ENCODE data around the gene CACHD1.
"Not testable (repeated sequence)": the region's sequence is repeated elsewhere in the genome, so short reads cannot be mapped to it uniquely, and the experiment has no call there.

Gene CACHD1

GRCh38 chr1:64721576-64722145 lies 251.7 kb downstream of the CACHD1 start:
- Histone ChIP-seq H3K27ac (ENCODE audit: insufficient read depth in 1 of 2, low read depth in 1 of 2, low read length in 2 of 2, poor library complexity in 1 of 2, severe bottlenecking in 2 of 2) (no peak overlapping the region), H3K4me1 (ENCODE audit: control extremely low read depth in 1 of 4, control insufficient read depth in 4 of 4, insufficient read depth in 4 of 4, low read length in 3 of 4) (no peaks in the 10 kb centered on the region), H3K4me3 (ENCODE audit: control insufficient read depth in 1 of 7, extremely low read depth in 1 of 7, insufficient read depth in 4 of 7, low read depth in 2 of 7, low read length in 6 of 7) (no peak overlapping the region), H3K9me3 (ENCODE audit: control extremely low read depth in 1 of 5, control insufficient read depth in 4 of 5, insufficient read depth in 2 of 5, low read depth in 1 of 5, low read length in 4 of 5) (peaks cover 0 to 5% (median 1%) of the 10 kb centered on the region in 5 experiments), H3K27me3 (replicated peaks in 2 of 5; ENCODE audit: control insufficient read depth in 4 of 5, insufficient read depth in 5 of 5, low read length in 4 of 5) (no peaks in the 10 kb centered on the region), H3K36me3 (ENCODE audit: control insufficient read depth in 4 of 4, insufficient read depth in 4 of 4, low read length in 3 of 4) (no peaks in the 10 kb centered on the region)
- no peak for DNase-seq
- WGBS (ENCODE audit: insufficient coverage), result 100% methylated on average over 1 of the region's 2 CpGs
- CTCF ChIA-PET, result interaction anchor here (1.2 kb wide), 1 partner anchor 8 kb away, joined by 3 read pairs; no protein-coding TSS in a partner anchor
- POLR2A ChIA-PET, result no interaction called here

- ChIA-PET POLR2A (interaction anchor here (0.6 kb wide), 2 partner anchors 9 to 1177 kb away, joined by 3 read pairs; no protein-coding TSS in a partner anchor), CTCF (interaction anchor here (0.9 to 1.2 kb wide), 2 partner anchors 9 to 15 kb away, joined by 3 to 4 read pairs; no protein-coding TSS in a partner anchor)
- no peaks in the 10 kb centered on the region for H3K4me1 ChIP-seq (ENCODE audit: control extremely low read depth in 1 of 4, control insufficient read depth in 4 of 4, insufficient read depth in 4 of 4, low read length in 3 of 4)
- H3K27me3 ChIP-seq (replicated peaks in 2 of 5; ENCODE audit: control insufficient read depth in 4 of 5, insufficient read depth in 5 of 5, low read length in 4 of 5), result no peaks in the 10 kb centered on the region
- WGBS (ENCODE audit: insufficient coverage), result 100% methylated on average over 1 of the region's 1 CpG
- no peaks in the 10 kb centered on the region for H3K9me3 ChIP-seq (ENCODE audit: control extremely low read depth in 1 of 5, control insufficient read depth in 4 of 5, insufficient read depth in 2 of 5, low read depth in 1 of 5, low read length in 4 of 5)
- H3K36me3 ChIP-seq (ENCODE audit: control insufficient read depth in 4 of 4, insufficient read depth in 4 of 4, low read length in 3 of 4), result no peaks in the 10 kb centered on the region
- H3K4me3 ChIP-seq (ENCODE audit: control insufficient read depth in 1 of 7, extremely low read depth in 1 of 7, insufficient read depth in 4 of 7, low read depth in 2 of 7, low read length in 6 of 7), result no peak overlapping the region
- DNase-seq, result no peak
- no peak overlapping the region for H3K27ac ChIP-seq (ENCODE audit: insufficient read depth in 1 of 2, low read depth in 1 of 2, low read length in 2 of 2, poor library complexity in 1 of 2, severe bottlenecking in 2 of 2)
Measured at GRCh38 chr1:64727861-64728260, 257.9 kb downstream of the CACHD1 start.

- DNase-seq, result no peak
- Histone ChIP-seq H3K9me3 (ENCODE audit: control extremely low read depth in 1 of 5, control insufficient read depth in 4 of 5, insufficient read depth in 2 of 5, low read depth in 1 of 5, low read length in 4 of 5) (no peaks in the 10 kb centered on the region), H3K4me1 (ENCODE audit: control extremely low read depth in 1 of 4, control insufficient read depth in 4 of 4, insufficient read depth in 4 of 4, low read length in 3 of 4) (no peaks in the 10 kb centered on the region), H3K27ac (ENCODE audit: insufficient read depth in 1 of 2, low read depth in 1 of 2, low read length in 2 of 2, poor library complexity in 1 of 2, severe bottlenecking in 2 of 2) (no peak overlapping the region), H3K27me3 (replicated peaks in 2 of 5; ENCODE audit: control insufficient read depth in 4 of 5, insufficient read depth in 5 of 5, low read length in 4 of 5) (no peaks in the 10 kb centered on the region), H3K36me3 (ENCODE audit: control insufficient read depth in 4 of 4, insufficient read depth in 4 of 4, low read length in 3 of 4) (no peaks in the 10 kb centered on the region), H3K4me3 (ENCODE audit: control insufficient read depth in 1 of 7, extremely low read depth in 1 of 7, insufficient read depth in 4 of 7, low read depth in 2 of 7, low read length in 6 of 7) (no peak overlapping the region)
- ChIA-PET POLR2A (no interaction called here), CTCF (no interaction called here)
- 100% methylated on average over 1 of the region's 3 CpGs for WGBS (ENCODE audit: insufficient coverage)
Measured at GRCh38 chr1:64733581-64734286, 263.8 kb downstream of the CACHD1 start.

GRCh38 chr1:64734287-64734652 lies 264.3 kb downstream of the CACHD1 start:
- CTCF ChIA-PET, result no interaction called here
- DNase-seq, result no peak
- no peaks in the 10 kb centered on the region for H3K27me3 ChIP-seq (replicated peaks in 2 of 5; ENCODE audit: control insufficient read depth in 4 of 5, insufficient read depth in 5 of 5, low read length in 4 of 5)
- H3K36me3 ChIP-seq (ENCODE audit: control insufficient read depth in 4 of 4, insufficient read depth in 4 of 4, low read length in 3 of 4), result no peaks in the 10 kb centered on the region
- POLR2A ChIA-PET, result no interaction called here
- H3K4me1 ChIP-seq (ENCODE audit: control extremely low read depth in 1 of 4, control insufficient read depth in 4 of 4, insufficient read depth in 4 of 4, low read length in 3 of 4), result no peaks in the 10 kb centered on the region
- WGBS (ENCODE audit: insufficient coverage), result 65% methylated on average over 2 of the region's 3 CpGs
- no peaks in the 10 kb centered on the region for H3K9me3 ChIP-seq (ENCODE audit: control extremely low read depth in 1 of 5, control insufficient read depth in 4 of 5, insufficient read depth in 2 of 5, low read depth in 1 of 5, low read length in 4 of 5)
- H3K27ac ChIP-seq (ENCODE audit: insufficient read depth in 1 of 2, low read depth in 1 of 2, low read length in 2 of 2, poor library complexity in 1 of 2, severe bottlenecking in 2 of 2), result no peak overlapping the region
- H3K4me3 ChIP-seq (ENCODE audit: control insufficient read depth in 1 of 7, extremely low read depth in 1 of 7, insufficient read depth in 4 of 7, low read depth in 2 of 7, low read length in 6 of 7), result no peak overlapping the region

- DNase-seq; H3K36me3 ChIP-seq (ENCODE audit: control insufficient read depth in 4 of 4, insufficient read depth in 4 of 4, low read length in 3 of 4); H3K9me3 ChIP-seq (ENCODE audit: control extremely low read depth in 1 of 5, control insufficient read depth in 4 of 5, insufficient read depth in 2 of 5, low read depth in 1 of 5, low read length in 4 of 5); H3K4me3 ChIP-seq (ENCODE audit: control insufficient read depth in 1 of 7, extremely low read depth in 1 of 7, insufficient read depth in 4 of 7, low read depth in 2 of 7, low read length in 6 of 7); POLR2A ChIA-PET; H3K27ac ChIP-seq (ENCODE audit: insufficient read depth in 1 of 2, low read depth in 1 of 2, low read length in 2 of 2, poor library complexity in 1 of 2, severe bottlenecking in 2 of 2); H3K27me3 ChIP-seq (replicated peaks in 2 of 5; ENCODE audit: control insufficient read depth in 4 of 5, insufficient read depth in 5 of 5, low read length in 4 of 5); H3K4me1 ChIP-seq (ENCODE audit: control extremely low read depth in 1 of 4, control insufficient read depth in 4 of 4, insufficient read depth in 4 of 4, low read length in 3 of 4): not testable (repeated sequence)
- CTCF ChIA-PET, result interaction anchor here (1.3 kb wide), 1 partner anchor 83 kb away, joined by 3 read pairs; no protein-coding TSS in a partner anchor
- WGBS (ENCODE audit: insufficient coverage), result no CpG with 5 or more reads among the region's 1 CpG
Measured at GRCh38 chr1:64740687-64741086, 270.8 kb downstream of the CACHD1 start.
